GM03348 (cell line): ENCODE results near the gene SOCS2.
A peak's percentile ranks its signal among the peaks of the same experiment; 100 is the strongest.
"Not testable (repeated sequence)": the region's sequence is repeated elsewhere in the genome, so short reads cannot be mapped to it uniquely, and the experiment has no call there.

Experiments used
- DNase-seq: peaks from one replicate; pipeline ENCODE4 v3.0.0; 2012; ENCODE audit warnings: low spot score

The SOCS2 gene, protein sequence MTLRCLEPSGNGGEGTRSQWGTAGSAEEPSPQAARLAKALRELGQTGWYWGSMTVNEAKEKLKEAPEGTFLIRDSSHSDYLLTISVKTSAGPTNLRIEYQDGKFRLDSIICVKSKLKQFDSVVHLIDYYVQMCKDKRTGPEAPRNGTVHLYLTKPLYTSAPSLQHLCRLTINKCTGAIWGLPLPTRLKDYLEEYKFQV

DNA sequence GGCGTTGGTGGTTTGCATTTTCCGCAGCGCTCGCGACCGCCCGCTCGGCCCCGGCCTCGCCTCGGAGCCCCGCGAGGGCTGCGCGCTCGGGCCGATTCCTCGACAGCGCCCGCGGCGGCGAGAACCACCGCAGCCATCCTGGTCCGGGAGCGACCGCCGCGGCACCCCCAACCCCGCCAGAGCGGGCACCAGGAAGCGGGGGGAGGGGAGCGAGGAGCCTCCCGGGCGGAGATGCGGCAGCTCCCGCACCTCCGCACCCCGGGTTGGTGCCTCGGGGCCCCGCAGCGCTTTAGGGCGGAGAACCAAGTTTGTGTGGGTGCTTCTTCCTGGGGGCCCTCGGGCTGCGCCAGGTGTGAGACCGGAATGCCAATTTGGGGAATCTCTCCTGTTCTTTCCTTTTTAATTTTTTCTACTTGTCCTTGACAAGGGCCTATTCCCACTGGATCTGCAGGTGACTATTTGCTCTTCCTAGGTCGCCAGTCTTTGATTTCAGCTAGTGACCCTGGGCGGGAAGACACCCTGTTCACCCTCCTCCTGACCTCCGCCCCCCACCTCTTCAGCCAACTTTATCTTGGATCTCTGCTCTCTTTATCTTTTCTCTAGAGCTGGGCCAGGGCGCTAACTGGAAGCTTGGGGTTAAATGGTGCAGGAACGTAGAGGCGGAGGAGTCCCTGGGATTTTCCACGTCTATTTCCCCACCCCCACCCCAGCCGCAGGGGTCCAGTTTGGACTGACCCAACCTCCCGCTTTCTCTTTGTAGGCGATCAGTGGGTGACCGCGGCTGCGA lies at the start of gene SOCS2:
Gene SOCS2 (plus strand): TSS at position 751 of the 787 bp plus-strand sequence. CDS start 223 bp downstream, outside the sequence.
- peak; percentile 54 for DNase-seq

DNA sequence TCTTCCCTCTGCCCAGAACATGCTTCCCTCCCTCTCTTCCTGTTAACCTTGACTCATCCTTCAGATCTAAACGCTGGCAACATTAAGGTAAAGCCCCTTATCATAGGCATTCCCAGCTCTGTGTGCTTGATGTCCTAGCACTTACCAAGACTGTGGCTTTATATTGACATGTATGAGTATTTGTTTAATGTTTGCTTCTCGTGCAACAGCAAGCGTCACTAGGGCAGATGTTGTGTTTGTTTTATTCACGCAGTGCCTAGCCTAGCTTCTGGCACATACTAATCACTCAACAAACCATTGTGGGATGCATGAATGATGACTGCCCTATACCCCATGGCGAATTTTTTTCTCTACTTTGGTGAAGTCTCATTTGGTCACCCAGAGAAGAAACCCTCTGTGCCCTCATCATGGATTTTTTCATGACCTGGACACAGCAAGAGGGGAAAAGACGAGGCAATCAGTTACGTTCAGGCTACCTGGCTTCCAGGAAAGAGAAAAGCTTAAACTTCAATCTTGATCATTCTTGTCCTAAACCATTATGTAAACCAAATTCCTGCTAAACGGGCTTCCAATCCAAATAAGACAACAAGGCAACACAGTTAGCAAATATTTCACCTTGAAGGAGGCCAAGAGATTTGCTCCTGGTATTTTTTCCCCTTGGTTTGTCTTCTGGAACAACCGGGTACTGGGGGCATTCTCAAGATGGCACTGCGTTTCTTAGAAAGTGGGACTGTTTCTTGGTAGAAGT lies 47.9 kb upstream of the SOCS2 start:
- DNase-seq: no peak

DNA sequence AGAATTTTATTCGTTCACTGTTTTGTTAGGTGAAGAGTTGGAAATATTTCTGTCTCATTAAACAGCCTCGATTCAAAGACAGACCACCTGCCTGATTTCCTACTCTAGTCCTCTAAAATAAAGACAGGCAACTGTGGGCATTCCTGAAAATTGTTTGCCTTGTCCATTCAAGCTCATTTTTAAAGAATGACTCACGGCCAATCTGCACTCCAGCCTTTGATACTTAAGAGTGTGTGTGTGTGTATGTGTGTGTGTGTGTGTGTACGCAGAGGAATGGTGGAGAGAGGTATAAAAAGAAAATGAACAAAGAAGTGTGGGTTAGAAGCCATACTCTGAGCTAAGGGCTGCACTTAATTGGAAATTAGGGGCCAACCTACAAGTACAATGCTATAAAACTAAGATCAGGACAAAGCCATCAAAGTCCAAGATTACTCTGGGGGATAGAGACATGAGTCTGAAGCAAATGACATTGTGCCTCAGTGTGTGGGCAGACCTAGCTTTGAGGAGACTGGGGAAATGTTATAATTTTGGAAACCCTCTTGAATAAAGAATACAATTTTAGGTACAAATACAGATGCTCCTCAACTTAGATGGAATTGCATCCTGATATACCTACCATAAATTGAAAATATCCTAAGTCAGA lies 45.6 kb upstream of the SOCS2 start:
- DNase-seq: peak; percentile 69

DNA sequence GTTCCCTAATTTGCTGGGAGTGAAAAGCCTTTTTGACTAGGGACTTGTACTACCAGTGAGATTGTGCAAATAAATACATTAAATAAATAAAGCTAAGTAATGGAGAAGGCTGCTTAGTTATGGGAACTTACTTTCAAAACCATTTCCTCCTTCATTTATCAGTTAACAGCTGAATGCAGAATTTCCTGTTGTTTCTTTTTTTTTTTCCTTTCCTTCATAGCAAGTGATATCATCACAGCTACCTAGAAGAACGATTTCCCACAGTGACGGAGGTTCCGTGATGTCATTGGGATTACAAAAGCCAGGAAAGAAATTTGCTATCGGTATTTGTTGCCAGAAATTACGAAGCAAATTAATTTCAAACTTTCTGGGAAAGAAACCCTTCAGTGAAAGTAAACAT lies 42.1 kb upstream of the SOCS2 start:
- DNase-seq: no peak

DNA sequence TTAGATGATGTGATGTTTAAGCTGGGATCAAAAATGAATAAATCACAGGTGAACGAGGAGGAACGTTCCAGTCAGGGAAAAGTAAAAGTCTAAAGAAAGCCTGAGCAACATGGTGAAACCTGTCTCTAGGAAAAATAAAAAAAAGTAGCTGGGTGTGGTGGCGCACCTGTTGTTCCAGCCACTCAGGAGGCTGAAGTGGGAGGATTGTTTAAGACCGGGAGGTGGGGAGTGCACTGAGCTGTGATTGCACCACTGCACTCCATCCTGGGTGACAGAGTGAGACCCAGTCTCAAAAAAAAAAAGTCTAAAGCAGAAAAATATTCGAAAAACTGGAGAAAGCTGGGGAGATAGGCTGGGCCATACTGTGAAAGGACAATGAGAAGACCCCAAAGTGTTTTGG lies 39.2 kb upstream of the SOCS2 start:
- DNase-seq: no peak

DNA sequence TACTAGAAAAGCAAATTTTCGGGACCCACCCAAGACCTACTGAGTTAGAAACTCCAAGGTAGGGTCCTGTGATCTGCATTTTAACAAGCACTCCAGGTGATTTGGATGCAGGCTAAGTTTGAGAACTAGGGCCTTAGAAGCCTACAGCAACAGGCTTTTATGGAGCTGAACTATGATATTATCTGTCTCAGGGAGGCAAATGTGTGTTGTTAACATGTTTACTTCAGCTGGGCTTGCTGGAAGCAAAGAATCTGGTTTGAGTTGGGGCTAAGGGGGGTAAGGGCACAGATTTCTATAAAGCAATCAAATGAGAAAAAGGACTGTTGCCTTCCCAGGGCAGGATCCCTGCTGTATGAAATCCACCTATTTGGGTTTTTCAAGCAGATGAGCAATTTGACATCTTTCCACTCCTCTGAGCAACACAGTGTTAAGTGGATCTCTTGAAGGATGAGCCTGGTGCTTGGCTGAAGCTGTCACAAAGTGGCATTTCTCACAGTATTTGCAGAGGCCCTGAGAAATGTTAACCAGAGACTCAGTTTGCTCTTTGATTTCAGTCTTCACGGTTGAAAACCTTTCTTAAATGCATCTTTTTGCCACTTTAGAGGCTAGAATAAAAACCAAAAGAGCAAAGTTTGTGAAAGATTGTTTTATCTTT lies 36.2 kb upstream of the SOCS2 start:
- no peak for DNase-seq

DNA sequence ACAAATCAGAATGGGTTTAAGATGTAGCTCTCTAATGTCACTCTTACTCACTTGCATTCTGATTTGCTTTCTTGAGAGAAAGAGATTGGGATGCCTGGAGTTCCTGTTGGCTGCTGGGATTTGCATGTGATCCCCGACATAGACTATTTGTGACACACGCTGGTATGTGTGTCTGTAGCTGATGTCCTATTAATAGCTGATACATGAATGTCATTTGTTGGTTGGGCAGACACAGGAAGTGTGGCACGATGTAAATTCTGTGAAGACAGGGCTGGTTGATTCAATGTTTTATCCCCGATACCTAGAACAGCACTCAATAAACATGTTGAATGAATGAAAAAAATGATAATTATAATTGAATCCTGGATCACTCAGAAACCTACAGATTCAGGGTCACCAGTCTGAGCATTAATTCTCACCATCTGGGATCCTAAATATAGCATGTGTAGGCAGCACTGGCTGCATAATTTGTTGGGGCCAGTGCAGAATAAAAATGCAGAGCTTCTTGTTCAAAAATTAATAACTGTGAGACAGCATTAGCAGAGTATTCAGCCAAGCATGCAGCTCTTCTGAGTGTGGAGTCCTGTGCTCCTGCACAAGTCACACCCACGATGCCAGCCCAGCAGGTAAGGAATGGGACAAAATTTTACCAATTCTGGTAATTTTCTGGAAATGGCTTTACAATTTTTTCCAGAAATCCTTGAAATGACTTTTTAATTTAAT lies 35.5 kb upstream of the SOCS2 start:
- peak; percentile 10 for DNase-seq

DNA sequence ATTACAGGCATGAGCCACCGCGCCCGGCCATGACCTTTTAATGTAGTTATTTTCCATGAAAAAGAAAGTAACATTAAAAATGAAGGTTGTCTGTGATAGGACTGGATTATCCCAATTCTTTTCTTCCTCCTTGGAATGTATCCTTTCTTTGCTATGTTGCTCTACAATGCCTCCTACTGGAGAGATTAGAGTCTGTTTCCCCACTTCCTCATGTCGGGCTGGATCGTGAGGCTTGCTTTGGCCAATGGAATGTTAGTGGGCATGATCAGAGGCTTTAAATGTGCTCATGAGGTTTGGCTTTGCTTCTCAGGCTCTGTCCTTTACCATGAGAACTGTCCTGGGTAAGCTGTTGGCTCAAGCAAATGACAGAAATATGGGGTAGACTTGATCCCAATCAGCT lies 34.7 kb upstream of the SOCS2 start:
- DNase-seq: no peak

DNA sequence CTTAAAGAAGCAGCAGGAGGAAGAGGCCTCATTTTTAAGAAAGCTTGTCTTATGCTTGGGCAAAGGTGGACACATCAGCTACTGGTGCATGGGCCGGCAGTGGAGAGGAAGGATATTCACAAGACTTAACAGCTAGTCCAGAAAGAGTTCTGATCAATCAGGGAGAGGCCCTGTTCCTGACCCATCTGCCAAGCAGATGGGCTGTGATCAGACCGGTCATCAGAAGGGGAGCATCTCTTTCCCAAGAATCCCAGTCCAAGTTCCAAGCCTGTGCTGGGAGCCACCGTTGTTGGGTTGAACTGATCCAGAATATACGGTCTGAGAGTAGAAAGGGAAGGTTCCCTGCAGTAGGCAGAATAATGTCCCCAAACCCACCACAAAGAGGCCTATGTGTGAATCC lies 32.7 kb upstream of the SOCS2 start:
- DNase-seq: no peak

DNA sequence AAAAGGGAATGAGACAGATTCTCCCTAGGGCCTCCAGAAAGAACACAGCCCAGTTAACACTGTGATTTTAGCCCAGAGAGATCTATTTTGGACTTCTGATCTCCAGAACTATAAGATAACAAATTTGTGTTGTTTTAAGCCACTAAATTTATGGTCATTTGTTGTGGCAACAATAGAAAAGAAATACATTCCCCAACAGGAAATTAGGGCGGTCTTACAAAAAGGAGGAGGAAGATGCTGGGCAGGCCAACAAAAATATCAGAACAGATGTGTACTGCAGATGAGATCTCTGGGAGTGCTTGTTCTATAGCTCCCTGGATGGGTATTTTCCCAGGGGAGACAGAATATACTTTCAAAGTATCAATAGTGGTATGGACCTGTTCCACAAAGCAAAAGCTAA lies 32.0 kb upstream of the SOCS2 start:
- no peak for DNase-seq

DNA sequence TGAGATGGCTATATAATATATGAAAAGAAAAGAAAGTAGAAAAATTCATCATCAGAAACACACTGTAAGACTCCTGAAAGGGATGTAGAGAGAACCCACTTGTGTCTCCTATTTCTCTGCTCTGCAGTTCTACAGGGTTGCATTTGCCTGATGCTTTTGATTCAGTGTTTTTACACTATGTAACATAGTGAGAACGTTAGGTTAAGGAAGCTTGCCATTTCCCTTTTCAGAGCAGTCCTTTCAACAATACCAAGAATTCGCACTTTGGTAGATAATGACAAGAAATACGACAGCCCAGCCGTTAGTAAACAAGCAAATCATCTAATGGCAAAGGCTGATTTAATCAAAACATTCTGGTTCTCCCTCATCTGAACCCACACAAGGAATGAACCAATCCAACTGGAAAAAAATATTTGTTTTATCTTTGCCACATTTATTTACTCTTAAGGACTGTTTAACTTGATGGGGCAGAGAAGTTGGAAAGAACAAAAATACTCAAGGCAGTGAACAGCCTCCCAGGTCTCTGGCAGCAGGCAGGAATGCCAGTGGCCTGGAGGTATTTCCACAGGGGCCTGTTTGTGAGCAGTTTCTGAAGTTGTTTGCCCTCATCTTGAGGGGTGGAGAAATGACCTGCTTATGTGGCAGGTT lies 30.8 kb upstream of the SOCS2 start:
- no peak for DNase-seq

DNA sequence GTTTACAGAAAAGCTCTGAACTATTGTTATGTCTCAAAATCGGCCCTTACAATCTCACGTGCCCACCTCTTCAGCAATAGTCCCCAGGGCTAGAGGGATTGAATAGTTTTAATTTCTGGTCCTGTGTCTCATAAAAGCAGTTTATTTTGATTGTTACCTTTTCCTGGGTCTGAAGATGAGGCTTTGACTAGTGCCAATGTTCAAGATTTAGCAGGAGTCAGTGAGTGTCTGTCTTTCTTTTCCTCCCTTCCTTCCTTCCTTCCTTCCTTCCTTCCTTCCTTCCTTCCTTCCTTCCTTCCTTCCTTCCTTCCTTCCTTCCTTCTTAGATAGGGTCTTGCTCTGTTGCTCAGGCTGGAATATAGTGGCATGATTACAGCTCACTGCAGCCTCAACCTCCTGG lies 24.7 kb upstream of the SOCS2 start:
- DNase-seq: no peak

DNA sequence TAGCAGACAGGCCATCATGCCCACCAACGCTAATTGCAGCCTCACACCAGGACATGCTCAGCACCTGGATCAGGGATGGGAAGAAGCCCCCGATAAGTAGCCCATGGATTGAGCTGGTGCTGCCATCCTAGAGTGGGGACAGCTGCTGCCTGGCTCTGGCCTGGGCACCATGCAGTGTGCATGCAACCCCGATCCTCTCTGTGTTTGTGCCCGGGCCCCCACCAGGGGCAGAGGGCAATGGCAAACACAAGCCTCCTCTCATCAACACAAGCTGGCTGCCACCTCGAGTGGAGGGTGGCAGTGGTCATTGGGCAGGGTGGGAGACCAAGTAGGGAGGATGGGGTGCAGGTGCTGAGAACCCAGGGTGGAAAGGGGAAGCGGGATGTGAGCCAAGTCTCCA lies 23.3 kb upstream of the SOCS2 start:
- no peak for DNase-seq

DNA sequence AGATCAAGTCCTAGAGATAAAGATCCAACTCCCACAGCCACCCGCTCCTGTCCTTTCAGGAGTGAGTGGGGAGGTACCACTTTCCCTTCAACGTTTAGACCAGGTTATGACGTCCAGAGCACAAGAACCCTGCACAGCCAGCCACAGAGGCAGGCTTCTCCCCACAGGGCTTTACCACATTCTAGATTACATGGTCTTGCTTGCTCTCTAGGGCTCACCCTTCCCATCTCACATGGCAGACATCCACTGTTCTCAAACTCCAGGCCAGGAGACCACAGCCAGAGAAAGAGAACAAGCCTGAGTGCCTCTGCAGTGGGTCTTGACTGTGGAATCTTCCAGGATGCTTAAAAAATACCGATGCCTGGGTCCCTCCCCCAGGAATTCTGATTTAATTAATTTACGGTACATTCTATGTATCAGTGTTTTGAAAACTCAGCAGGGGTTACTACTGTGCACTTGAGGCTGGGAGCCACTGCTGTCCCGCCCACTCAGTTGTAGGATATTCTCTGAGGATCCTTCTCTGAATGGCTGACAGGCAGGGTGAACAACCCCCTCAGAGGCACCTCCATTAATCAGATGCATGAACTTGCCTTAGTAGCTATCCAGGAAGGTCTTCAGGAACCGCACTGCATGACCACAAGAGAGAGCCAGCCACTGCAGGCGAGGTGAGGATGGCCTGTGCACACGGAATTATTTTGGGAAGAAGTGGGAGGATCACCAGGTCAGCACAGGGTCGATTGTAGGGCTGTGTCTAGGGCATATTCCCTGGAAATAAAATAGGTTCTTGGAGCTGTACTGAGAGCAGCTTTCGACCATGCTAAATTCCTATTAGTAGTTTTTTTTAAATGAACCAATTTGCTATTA lies 21.5 kb upstream of the SOCS2 start:
- DNase-seq: no peak

DNA sequence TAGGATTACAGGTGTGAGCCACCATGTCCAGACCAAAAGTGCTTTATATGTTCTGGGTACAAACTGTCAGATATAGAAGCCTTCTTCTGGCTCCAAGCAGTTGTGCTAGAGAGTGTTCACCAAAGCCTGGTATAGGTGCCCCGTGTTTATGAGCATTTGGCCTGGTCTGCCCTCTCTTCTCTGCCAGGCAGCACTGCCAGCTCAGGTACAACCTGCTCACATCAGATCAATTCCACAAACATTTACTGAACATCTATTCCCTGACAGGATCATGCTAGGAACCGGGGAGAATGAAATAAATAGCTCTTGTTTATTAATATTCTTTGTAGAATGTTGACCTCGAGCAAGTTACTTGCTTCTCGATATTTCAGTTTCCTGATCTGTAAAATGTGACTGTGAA lies 20.0 kb upstream of the SOCS2 start:
- DNase-seq: no peak

DNA sequence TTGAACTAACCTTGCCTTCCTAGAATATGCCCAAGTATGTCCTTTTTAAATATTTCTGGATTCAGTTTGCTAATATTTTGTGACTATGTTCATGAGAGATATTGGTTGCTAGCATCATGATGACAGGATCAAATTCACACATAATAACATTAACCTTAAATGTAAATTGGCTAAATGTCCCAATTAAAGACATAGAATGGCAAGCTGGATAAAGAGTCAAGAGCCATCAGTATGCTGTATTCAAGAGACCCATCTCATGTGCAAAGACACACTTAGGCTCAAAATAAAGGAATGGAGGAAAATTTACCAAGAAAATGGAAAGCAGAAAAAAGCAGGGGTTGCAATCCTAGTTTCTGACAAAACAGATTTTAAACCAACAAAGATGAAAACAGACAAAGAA lies 14.6 kb upstream of the SOCS2 start:
- DNase-seq: not testable (repeated sequence)

DNA sequence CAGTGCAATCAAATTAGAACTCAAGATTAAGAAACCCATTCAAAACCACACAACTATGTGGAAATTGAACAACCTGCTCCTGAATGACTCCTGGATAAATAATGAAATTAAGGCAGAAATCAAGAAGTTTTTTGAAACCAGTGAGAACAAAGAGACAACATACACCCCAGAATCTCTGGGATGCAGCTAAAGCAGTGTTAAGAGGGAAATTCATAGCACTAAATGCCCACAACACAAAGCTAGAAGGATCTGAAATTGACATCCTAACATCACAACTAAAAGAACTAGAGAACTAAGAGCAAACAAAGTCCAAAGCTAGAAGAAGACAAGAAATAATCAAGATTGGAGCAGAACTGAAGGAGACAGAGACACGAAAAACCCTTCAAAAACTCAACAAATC lies 13.8 kb upstream of the SOCS2 start:
- DNase-seq: not testable (repeated sequence)

DNA sequence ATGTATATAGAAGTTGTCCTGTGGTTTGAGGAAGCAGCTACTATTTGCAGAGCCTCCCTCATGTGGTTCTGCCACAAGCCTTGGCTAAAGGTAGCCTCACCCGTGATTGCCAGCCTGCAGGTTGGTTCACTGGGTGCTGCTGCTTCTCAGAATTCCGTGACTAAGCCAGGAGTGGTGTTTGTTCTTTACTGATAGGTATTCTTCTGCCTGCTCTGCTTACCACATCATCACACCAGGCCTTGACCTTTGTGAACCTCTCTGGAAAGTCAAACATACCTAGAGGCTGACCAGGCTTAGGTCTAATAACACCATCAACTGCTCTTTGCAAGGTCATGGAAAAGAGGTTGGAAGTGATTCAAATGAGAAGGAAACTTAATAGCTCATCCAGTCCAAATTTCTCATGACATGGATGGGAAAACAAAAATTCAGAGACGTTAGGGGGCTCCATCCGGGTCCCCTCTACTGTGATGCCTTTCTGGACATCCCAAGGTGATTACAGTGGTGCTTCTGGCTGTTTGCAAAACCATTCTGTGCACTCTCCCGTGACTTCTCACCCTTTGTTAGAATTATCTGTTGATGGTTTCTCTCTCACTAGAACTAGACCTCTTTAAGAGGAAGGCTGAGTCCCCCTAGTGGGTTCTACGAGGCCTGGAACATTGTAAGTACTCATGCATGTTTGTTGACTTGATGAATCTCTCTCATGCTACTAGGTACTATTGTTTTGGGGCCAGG lies 8.5 kb upstream of the SOCS2 start:
- DNase-seq: peak; percentile 8

DNA sequence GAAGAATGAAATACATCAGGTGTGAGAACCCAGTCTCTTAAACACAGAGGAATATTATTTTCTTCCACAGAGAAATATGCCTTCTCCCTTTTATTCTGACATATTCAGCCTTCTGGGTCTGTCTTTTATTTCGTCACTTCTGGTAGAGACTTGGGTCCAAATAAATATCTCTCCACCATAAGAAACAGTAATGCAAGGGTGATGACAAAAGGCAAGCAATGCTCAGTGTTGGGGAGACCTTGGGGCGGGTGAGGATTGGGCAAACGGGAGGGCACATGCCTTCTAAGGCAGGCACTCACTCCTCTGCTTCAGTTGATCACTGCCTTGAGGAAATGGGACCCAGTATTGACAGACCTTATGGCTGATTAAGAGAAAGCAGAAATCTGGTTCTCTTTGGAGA lies 6.7 kb upstream of the SOCS2 start:
- DNase-seq: no peak
